GM08714 (cell line): ENCODE results near the gene MED12L.
A peak's percentile ranks its signal among the peaks of the same experiment; 100 is the strongest.

Source experiments
- H3K4me3 ChIP-seq: fragments of 200-500 bp; sonication (Bioruptor generic); 2 replicates; pipeline ENCODE4 v1.5.1; 2014; ENCODE audit warnings: mild to moderate bottlenecking, low read length, inconsistent platforms
- ZNF274 ChIP-seq: IDR thresholded peaks from 2 replicates; pipeline ENCODE4 v1.6.1; 2012; ENCODE audit warnings: mild to moderate bottlenecking, low read depth, low read length

MED12L gene

GRCh38 chr3:151082880-151083838, 2.3 kb upstream of the MED12L start:
- no peak for TF ChIP-seq ZNF274
- no peak overlapping the region for H3K4me3 ChIP-seq

GRCh38 chr3:151084893-151085226, 604 bp upstream of the MED12L start:
- TF ChIP-seq ZNF274: no peak
- peak overlapping the region; percentile 80; the same call in 1 of the 2 replicates for H3K4me3 ChIP-seq

GRCh38 chr3:151085889-151086483, 522 bp downstream of the MED12L start:
- TF ChIP-seq ZNF274: no peak
- peak overlapping the region; percentile 80 for H3K4me3 ChIP-seq

- no peak for TF ChIP-seq ZNF274
- H3K4me3 ChIP-seq: peak overlapping the region; percentile 80
Measured at GRCh38 chr3:151086484-151087456, 1.3 kb downstream of the MED12L start.

DNA sequence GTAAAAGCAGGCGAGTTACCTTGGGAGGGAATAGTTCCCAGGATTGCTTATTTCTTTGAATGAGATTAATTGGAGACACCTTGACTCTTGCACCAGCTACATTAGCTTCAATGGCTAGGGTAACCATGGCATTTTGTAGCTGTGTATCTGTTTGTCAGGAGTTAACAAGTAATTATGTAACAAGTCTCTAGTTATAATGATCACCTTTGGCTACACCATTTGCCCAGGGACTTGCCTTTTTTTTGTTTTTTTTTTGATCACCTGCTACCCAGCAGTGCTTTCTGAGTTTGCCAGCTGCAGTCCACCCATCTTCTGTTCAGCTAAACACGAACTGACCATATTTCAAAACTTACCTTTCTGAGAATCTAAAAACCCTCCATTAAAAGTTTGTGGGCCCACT, 2.2 kb downstream of the MED12L start:
- H3K4me3 ChIP-seq: no peak overlapping the region; the same call in 1 of the 2 replicates
- no peak for TF ChIP-seq ZNF274

GRCh38 chr3:151091685-151092345, 6.4 kb downstream of the MED12L start:
- no peak overlapping the region for H3K4me3 ChIP-seq
- TF ChIP-seq ZNF274: no peak

DNA sequence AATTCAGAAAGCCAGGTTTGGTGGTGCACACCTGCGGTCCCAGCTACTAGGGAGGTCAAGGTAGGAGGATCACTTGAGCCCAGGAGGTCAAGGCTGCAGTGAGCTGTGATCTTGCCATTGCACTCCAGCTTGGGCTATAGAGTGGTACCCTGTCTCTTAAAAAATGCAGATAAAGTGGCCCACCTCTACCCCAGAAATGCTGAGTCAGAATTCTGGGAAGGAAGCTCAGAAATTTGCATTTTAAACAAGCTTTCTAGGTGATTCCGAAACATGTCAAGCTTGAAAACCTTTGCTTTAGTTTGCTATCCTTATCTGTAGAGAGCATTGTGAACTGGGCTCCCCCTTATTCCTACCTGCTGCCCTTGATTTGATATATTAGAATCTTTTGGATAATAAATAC, 7.7 kb downstream of the MED12L start:
- no peak for TF ChIP-seq ZNF274
- no peak overlapping the region for H3K4me3 ChIP-seq

- no peak for TF ChIP-seq ZNF274
- no peak overlapping the region for H3K4me3 ChIP-seq
Measured at GRCh38 chr3:151093905-151094304, 8.4 kb downstream of the MED12L start.

DNA sequence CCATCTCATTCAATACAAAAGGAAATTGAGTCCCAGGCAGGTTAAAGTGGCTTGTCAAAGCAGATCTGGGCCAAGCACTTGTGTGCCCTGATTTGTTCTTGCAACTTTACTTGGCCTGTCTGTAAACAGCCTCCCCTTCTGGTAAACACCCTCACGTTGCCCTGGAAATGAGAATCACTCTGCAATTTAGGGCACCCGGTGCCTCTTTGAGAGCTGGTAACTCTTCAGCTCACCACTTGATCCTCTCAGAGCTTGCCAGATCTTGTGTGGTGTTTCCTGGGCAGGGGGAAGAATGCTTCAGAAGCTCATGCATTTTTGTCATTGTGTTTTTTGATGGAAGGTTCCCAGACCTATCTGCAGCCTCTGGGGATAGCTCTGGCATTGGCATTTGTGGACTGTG, 11.3 kb downstream of the MED12L start:
- TF ChIP-seq ZNF274: no peak
- no peak overlapping the region for H3K4me3 ChIP-seq

DNA sequence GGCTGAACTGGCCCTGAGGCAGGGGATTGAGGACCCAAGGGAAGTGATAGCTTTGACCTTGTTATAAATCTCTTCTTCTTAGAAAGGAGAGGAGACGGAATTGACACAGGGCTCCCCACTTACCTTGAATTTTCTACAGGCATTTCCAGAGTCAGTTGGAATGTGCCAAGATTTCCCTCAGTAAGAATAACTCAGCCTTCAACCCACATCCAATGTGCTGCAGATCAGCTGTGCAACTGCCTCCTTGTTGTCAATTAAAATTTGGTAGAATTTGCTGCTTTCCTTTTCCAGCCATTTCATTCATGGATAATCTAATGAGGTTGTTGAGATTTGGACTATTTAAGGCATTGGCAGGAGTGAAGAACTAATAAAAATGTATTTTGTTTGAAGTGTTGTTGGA, 14.6 kb downstream of the MED12L start:
- TF ChIP-seq ZNF274: no peak
- no peak overlapping the region for H3K4me3 ChIP-seq

DNA sequence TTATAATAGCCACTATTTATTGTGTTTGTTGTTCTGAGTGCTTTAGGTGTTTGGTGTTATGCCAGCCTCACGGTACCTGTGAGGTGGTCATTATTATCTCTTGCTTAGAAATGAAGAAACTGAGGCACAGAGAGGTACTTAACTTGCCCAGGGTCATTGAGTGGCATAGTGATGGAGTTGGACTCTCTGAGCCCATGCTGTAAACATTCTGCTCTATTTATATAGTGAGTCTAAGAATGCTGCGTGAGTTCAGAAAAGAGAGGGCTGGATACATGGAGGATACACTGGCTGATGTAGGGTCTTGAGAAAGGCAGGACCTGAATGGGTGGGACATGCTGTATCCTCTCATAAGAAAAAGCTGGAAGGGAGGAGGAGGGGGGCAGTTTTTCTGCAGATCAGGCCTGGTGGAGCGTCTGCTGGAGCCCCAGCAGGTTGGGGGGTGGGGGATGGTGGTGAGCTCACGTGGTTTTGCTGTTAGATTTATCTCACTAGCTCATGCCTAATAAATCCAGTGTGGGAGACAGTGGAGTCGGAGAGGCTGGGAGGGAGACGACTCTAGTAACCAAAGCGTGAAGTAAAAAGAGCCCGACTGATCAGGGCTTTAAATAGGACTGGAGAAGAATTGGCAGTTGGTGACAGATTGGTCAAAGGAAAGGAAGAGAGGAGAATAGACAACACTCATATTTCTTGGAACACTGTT, 16.0 kb downstream of the MED12L start:
- no peak for TF ChIP-seq ZNF274
- no peak overlapping the region for H3K4me3 ChIP-seq

DNA sequence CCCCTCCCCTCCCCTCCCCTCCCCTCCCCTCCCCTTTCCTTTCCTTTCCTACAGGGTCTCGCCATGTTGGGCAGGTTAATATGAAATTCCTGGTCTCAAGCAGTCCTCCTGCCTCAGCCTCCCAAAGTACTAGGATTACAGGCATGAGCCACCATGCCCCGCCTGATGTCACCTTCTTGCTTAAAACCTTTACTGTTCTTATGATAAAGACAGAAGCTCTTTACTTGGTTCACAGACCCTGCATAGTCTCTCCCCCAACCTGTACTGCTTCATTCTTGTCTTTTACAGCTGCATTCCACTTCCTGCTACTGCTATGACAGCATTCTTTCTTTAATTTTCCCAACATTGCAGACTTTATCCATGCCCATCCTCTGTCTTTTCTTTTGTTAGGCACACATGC, 20.8 kb downstream of the MED12L start:
- no peak for TF ChIP-seq ZNF274
- H3K4me3 ChIP-seq: no peak overlapping the region

DNA sequence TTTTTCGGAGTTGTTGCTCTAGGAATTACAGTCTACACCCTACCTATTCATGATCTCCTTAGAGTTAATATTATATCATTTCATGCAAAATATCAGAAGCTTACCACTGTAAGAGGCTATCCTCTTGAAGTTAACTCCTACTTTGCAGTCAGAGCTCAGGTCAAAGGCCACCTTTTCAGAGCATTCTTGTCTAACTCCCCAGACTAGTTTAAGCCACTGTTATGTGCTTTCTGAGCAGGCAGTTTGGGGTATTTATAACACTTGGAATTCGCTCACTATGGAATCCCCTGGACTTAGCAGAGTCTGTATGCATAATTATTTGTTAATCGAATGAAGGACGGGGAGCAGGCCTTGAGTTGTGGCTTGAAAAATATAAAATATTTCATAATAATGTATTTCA, 21.7 kb downstream of the MED12L start:
- no peak overlapping the region for H3K4me3 ChIP-seq
- TF ChIP-seq ZNF274: no peak
